ENCODE measurements around the gene CIB2. TPM values are rescaled to one million over a fixed set of nuclear protein-coding genes. Genes with fewer than 3 reads are reported as not detected.

The CIB2 gene
- polyA plus RNA-seq, 1 donor (not counting 4 experiments of a cell fraction or from before 2014, with no cell fraction given), result 4.1 TPM

GRCh38 chr15:78077053-78077870, 54.0 kb downstream of the CIB2 start, which contains the start of gene TBC1D2B:
Gene TBC1D2B, minus strand, starts transcription at chr15:78077711. Its CDS starts 59 bp downstream, at chr15:78077652.
- Histone ChIP-seq H3K27me3 (ENCODE audit: control insufficient read depth, extremely low read depth, insufficient read depth, low read length) (no peaks in the 10 kb centered on the region), H2AFZ (ENCODE audit: control insufficient read depth, low read length) (peak within 1 kb of the TSS; percentile 90), H3K79me2 (ENCODE audit: control insufficient read depth, insufficient read depth, low read length) (peaks cover 42% of the 10 kb centered on the region), H3K9ac (ENCODE audit: control insufficient read depth, extremely low read depth, insufficient read depth, low read length) (peak within 1 kb of the TSS; percentile 79), H3K9me3 (ENCODE audit: control insufficient read depth, low read depth, low read length) (no peaks in the 10 kb centered on the region), H3K27ac (ENCODE audit: control insufficient read depth, insufficient read depth, low read length) (peak within 1 kb of the TSS; percentile 40), H3K36me3 (ENCODE audit: control insufficient read depth in 2 of 2, extremely low read depth in 1 of 2, insufficient read depth in 2 of 2, low read length in 2 of 2) (no peaks in the 10 kb centered on the region), H3K4me1 (ENCODE audit: control insufficient read depth, extremely low read depth, insufficient read depth, low read length) (peaks cover 18% of the 10 kb centered on the region), H3K4me2 (ENCODE audit: control insufficient read depth, extremely low read depth, insufficient read depth, low read depth, low read length) (peak within 1 kb of the TSS; percentile 96), H4K20me1 (ENCODE audit: control insufficient read depth, extremely low read depth, insufficient read depth, low read length) (no peaks in the 10 kb centered on the region), H3K4me3 (ENCODE audit: control insufficient read depth in 2 of 3, extremely low read depth in 1 of 3, insufficient read depth in 2 of 3, low read depth in 1 of 3, low read length in 3 of 3) (peak within 1 kb of the TSS; percentile 68 to 97 (median 89)), H3K9me1 (ENCODE audit: control insufficient read depth, extremely low read depth, insufficient read depth, low read length) (peaks cover 2% of the 10 kb centered on the region)
- dilution Hi-C loops (cut with MboI; ENCODE audit: extremely low pct_ligation_motif_present, low sequenced_read_pairs), result no loop called here
- no peak for DNase-seq (ENCODE audit: low read depth, low spot score)
- FAIRE-seq, result no peak
- peak in 1 of 3 experiments; percentile 25 for TF ChIP-seq CTCF (optimal IDR thresholded peaks at IDR 0.05 in 1 of 3, IDR thresholded peaks at IDR 0.05 in 1 of 3, conservative IDR thresholded peaks at IDR 0.05 in 1 of 3; ENCODE audit: extremely low read depth in 1 of 3, insufficient read depth in 2 of 3, low read length in 3 of 3)
- no peak for TF ChIP-seq EZH2 (IDR thresholded peaks at IDR 0.05; ENCODE audit: low read length)

GRCh38 chr15:78076231-78077052, 54.8 kb downstream of the CIB2 start:
- H3K4me3 ChIP-seq (ENCODE audit: control insufficient read depth in 2 of 3, extremely low read depth in 1 of 3, insufficient read depth in 2 of 3, low read depth in 1 of 3, low read length in 3 of 3), result peak overlapping the region; percentile 68 to 97 (median 89)
- no peak for DNase-seq (ENCODE audit: low read depth, low spot score)
- no peaks in the 10 kb centered on the region for H3K9me3 ChIP-seq (ENCODE audit: control insufficient read depth, low read depth, low read length)
- H3K27ac ChIP-seq (ENCODE audit: control insufficient read depth, insufficient read depth, low read length), result peak overlapping the region; percentile 49
- H3K36me3 ChIP-seq (ENCODE audit: control insufficient read depth in 2 of 2, extremely low read depth in 1 of 2, insufficient read depth in 2 of 2, low read length in 2 of 2), result no peaks in the 10 kb centered on the region
- peak overlapping the region; percentile 96 for H3K4me2 ChIP-seq (ENCODE audit: control insufficient read depth, extremely low read depth, insufficient read depth, low read depth, low read length)
- H3K79me2 ChIP-seq (ENCODE audit: control insufficient read depth, insufficient read depth, low read length), result peaks cover 48% of the 10 kb centered on the region
- H3K4me1 ChIP-seq (ENCODE audit: control insufficient read depth, extremely low read depth, insufficient read depth, low read length), result peaks cover 19% of the 10 kb centered on the region
- TF ChIP-seq EZH2 (IDR thresholded peaks at IDR 0.05; ENCODE audit: low read length) (no peak), CTCF (optimal IDR thresholded peaks at IDR 0.05 in 1 of 3, IDR thresholded peaks at IDR 0.05 in 1 of 3, conservative IDR thresholded peaks at IDR 0.05 in 1 of 3; ENCODE audit: extremely low read depth in 1 of 3, insufficient read depth in 2 of 3, low read length in 3 of 3) (peak in 1 of 3 experiments; percentile 25)
- peak overlapping the region; percentile 79 for H3K9ac ChIP-seq (ENCODE audit: control insufficient read depth, extremely low read depth, insufficient read depth, low read length)
- H2AFZ ChIP-seq (ENCODE audit: control insufficient read depth, low read length), result peak overlapping the region; percentile 90
- no peaks in the 10 kb centered on the region for H3K27me3 ChIP-seq (ENCODE audit: control insufficient read depth, extremely low read depth, insufficient read depth, low read length)
- no peaks in the 10 kb centered on the region for H4K20me1 ChIP-seq (ENCODE audit: control insufficient read depth, extremely low read depth, insufficient read depth, low read length)
- no peak for FAIRE-seq
- dilution Hi-C loops (cut with MboI; ENCODE audit: extremely low pct_ligation_motif_present, low sequenced_read_pairs), result no loop called here
- H3K9me1 ChIP-seq (ENCODE audit: control insufficient read depth, extremely low read depth, insufficient read depth, low read length), result peaks cover 2% of the 10 kb centered on the region

Data from keratinocyte (primary cell).